Measurements from ENCODE around the gene ERP44.
A peak's percentile ranks its signal among the peaks of the same experiment; 100 is the strongest.
"Not testable (repeated sequence)": the region's sequence is repeated elsewhere in the genome, so short reads cannot be mapped to it uniquely, and the experiment has no call there.

Gene ERP44

DNA sequence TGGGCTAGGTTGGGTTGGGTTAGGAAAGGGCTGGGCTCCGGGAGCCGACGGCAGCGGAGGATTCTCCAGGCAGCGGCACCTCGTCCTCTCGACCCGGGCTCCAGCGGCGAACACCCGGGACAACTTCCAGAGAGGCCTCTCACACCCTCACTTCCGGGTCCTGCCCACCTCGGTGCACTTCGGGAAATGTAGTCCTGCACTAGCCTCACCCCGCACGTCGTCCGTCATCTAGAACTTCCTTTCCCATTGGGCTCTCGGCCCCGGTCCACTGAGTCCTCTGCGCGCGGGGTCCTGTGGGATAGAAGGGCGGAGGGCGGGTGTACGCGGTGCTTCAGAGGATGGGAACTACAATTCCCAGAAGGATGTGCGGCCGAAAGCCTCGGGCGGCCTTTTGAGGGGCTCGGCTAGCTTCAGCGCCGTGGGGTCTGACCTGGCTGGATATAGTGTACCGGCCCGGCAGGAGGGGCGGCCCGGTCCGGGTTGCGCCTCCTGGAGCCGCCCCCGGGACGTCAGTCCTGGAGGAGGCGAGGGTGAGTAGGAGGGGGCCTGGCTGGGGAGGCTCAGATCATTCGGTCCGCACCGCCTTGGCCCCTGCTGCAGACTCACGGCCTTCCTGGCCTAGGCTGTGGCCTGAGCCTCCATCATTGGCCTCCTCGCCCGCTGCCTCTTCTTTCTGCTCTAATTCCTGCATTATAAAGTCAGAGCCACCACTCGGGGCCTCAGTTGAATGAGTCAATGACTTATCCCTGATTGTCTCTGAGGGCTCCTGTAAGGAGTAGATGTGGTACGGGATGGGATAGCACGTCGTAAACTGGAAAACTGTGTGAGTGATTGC, at the start of gene ERP44, which contains the start of gene INVS:
TSS of gene ERP44 (minus strand) at position 114 of the 835 bp plus-strand sequence. CDS start 160 bp downstream, outside the sequence.
TSS of gene INVS (plus strand) at position 357 of the 835 bp plus-strand sequence. CDS start 5,279 bp downstream, outside the sequence.
- peak; percentile 98 for DNase-seq

DNA sequence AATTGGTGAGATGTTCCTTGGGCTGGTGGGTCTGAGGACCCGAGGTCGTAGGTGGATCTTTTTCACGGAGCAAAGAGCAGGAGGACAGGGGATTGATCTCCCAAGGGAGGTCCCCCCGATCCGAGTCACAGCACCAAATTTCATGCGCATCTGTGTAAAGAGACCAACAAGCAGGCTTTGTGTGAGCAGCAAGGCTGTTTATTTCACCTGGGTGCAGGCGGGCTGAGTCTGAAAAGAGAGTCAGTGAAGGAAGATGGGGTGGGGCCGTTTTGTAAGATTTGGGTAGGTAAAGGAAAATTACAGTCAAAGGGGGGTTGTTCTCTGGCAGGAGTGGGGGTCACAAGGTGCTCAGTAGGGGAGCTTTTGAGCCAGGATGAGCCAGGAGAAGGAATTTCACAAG, 47.2 kb upstream of the ERP44 start:
- DNase-seq = not testable (repeated sequence)

DNA sequence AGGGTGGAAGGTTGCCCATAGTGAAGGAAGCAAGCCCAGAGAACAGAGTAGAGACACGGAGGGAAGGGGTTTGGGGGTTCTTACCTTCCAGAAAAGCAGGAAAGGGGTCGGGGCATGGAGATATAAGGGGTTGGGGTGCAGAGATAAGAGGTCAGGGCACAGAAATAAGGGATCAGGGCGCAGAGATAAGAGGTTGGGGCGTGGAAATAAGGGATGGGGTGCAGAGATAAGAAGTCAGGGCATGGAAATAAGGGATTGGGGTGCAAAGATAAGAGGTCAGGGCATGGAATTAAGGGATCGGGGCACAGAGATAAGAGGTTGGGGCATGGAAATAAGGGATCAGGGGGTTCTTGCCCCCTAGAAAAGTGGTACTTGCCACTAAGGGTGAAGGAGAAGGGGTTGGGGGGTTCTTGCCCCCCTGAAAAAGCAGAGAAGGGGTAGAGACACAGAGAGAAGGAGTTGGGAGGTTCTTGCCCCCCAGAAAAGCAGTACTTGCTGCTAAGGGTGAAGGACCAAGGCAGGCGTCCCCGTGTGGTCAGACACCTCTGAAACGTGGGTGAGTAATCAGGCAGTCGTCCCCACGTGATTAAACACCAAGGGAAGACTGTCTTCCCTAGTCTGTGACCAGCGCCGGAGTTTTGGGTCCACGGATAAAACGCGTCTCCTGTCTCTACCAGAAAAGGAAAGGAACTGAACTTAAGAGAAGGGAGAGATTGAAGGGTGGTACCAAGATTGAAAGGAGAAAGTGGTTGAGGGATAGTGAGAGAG, 46.6 kb upstream of the ERP44 start:
- DNase-seq = not testable (repeated sequence)

DNA sequence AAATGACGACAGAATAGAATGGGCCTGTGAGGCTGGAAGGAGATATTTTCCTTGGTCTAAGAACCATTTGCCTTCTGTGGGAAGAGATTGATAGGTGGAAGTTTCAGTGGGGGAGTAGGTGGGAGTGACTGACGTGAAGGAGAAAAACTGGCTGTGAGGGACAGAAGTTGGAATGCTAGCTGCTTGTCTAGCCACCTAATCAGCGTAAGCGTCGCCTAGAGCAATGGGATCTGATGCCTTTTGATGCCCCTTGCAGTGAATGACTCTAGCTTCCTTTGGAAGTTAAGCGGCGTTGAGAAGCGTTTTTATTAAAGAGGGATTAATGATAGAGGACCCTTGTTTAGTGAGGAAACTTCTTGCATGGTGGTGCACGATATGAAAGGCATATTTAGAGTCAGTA, 43.1 kb upstream of the ERP44 start:
- DNase-seq = not testable (repeated sequence)

DNA sequence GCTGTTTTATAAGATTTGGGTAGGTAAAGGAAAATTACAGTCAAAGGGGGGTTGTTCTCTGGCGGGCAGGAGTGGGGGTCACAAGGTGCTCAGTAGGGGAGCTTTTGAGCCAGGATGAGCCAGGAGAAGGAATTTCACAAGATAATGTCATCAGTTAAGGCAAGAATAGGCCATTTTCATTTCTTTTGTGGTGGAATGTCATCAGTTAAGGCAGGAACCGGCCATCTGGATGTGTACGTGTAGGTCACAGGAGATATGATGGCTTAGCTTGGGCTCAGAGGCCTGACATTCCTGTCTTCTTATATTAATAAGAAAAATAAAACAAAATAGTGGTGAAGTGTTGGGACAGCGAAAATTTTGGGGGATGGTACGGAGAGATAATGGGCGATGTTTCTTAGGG, 41.5 kb upstream of the ERP44 start:
- DNase-seq = not testable (repeated sequence)

DNA sequence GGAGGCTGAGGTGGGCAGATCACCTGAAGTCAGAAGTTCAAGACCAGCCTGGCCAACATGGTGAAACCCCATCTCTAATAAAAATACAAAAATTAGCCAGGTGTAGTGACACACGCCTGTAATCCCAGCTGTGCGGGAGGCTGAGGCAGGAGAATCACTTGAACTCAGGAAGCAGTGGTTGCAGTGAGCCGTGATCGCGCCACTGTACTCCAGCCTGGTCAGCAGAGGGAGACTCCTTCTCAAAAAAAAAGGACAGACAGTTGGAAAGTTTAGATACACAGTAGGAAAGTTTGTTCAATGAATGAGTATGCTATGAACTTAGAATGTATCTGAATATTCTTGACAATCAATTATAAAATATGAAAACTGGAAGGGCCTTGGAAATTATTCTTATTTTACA, 38.0 kb upstream of the ERP44 start:
- DNase-seq = not testable (repeated sequence)

DNA sequence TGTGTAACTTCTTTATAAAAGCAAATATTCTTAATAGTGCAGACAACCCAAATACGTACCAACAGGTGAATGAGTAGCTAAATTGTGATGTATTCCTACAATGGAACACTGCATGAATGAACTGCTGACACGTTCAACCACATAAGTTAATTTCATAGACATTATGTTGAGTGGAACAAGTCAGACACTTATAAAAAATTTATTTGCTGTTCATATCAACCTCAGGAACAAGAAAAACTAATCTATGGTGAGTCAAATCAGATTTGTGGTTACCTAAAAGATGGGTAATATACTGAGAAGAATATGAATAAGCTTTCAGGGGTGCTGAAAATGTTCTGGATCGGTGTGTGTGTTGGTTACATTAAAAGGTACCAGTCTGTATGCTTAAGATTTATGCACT, 35.9 kb upstream of the ERP44 start:
- no peak for DNase-seq

DNA sequence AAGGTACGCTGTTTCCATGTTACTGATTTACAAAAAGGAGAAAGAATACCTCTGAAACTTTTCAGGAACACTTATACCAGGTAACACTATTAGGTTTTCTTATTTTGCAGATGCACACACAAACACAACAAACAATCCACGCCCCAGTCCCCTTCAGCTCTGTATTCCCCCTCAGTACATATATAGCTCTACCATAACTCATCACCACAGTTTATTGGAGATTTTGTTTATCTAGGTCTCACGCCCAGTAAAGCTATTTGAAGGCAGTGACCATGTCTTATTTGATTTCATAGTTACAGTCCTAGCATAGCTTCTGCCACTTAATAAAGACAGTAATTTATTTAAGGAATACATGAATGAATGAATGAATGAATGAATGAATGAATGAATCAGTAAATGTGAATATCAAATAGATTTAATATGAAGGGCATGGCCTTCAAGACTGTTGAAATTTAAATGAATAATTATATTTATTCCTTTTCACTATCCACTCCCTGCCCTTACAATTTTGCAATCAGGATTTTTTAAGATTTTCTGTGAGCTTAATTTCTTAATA, 33.2 kb upstream of the ERP44 start:
- no peak for DNase-seq

DNA sequence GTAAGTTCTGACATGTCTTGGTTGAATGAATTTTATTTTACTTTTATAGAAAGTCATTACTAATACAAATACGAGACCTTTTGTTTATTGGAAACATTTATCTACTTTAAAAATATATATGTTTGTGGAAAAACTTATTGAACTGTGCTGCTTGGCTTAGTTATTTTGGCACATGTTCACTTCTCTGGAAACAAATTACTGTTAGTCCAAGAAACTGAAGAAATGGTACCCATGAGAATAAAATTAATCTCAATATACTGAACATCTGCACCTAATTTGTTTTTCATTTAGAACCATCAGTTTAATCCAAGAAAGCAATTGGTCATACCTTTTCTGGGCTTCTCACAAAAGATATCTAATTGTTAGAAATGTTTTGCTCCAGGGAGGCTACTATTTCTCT, 32.4 kb upstream of the ERP44 start:
- no peak for DNase-seq

DNA sequence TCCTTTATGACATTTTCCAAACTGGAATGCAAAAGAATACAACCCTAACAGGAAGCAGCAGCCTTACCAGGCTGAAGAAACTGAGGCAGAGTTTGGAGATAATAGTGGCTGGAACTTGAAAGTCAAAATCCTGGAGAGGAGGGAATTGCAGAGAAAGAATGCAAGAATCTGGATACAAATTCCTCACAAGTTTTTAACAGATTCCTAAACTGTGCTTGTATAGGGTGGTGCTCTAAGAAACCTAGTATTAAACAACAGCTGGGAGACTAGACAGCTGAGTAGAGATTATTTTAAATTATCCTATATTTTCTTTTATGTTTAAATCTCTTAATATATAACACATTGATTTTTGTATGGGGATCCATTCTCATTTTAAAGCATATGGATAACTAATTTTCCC, 31.0 kb upstream of the ERP44 start:
- no peak for DNase-seq

DNA sequence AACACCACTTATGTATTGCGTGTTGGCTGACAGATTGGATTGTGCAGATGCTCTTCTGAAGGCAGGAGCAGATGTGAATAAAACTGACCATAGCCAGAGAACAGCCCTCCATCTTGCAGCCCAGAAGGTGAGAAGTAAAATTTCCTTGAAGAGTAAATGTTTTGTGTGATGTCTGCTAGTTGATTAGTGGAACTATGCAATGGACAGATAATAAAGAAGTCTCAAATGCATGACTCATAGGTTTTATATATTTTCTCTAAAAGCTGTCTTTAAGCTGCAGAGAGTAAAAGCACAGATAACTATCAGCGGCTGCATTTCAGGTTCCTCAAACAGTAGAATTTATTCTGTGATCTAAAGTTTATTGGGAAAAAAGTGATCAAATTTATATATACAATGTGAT, 27.6 kb upstream of the ERP44 start:
- no peak for DNase-seq

DNA sequence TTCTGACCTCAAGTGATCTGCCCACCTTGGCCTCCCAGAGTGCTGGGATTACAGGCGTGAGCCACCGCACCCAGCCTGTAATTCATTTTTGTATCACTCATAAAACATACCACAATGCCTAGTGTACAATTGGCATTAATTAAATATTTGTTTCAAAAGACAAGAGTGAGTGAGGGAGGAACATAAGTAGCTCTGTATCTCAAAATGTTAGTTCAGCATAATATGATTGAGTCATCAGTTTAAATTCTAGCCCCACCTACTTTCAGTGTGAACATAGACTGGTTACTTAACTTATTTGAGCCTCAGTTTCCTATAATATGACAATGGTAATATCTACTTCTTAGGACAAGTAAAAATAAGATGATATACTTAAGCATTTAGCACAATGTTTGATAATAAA, 27.1 kb upstream of the ERP44 start:
- no peak for DNase-seq

DNA sequence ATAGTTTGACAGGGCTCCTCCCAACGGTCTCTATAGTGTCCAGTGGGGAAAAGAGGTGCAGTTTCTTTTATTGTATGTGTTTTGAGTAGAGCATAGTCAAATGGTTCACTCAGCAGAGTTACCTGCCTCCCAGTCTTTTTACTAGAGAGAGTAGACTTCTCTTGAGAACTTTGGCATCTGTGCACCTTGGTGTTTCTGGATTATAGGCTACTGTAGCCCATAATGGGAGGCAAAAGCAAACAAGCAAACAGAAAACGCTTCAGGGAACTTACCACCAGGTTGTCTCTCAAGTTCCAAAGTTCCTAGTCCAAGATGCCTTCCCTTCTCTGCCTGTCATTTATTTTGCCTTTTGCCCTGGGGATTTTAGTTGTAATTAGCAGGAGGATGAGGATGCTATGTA, 26.4 kb upstream of the ERP44 start:
- no peak for DNase-seq

DNA sequence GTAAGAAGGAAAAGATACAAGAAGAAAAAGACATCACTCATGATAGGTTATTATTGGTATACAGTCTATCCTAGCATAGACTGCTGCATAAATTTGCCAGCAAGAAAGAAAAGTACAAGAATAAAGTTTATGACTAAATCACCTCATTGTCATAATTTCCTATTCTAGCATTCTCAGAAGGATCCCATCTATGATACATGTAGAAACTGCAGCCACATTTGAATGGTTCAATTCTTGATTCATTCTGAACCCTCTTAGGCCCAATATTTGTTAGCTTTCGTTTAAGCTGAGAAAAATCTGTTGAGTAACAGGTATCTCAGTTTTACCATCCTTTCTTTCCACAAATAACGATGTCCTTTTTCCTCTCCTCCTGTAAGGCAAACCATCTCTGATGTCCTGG, 21.5 kb upstream of the ERP44 start:
- no peak for DNase-seq

DNA sequence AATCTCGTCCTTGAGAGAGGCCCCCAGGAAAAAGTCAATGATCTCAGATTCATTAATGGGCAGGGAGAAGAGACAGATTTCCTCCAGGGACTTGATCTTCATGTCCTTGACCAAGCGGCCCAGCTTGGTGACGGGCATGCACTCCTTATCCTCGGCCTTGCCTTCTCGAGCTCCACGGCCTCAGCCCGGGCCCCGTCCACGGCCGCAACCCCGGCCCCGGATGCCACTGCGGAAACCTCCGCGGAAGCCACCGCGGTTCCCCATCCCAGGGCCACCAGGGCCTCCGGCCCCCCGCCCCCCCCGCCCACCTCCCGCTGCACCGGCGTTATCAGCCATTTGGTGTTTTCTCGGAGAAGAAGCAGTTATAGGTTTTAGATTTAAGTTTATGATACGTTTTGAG, 18.5 kb upstream of the ERP44 start:
- no peak for DNase-seq

DNA sequence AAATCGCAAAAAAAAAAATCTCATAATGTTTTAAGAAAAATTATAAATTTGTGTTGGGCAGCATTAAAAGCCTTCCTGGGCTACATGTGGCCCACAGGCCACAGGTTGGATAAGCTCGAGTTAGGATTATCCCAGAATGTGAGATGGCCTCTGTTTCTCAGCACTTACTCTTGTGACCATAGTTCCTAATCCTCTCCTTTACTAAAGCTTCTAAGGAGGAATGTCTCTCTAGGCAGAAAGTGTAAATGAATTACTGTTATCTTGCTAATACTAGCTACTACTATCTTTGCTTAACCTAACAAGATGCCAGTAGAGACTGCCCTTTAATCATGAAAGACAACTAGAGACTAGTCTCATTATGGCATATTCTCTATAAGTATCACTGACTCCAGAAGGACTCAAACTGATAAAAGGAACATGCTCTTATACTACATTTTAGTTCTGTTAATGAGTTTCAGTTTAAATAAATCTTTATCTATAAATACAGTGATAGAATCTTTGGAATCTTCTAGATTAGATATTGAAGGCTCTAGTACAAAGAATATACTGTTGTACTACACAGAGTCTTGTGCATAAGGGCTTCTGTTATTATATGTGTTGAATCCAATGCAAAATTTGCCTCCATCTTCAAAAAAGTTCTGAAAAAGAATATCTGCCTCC, 14.0 kb upstream of the ERP44 start:
- DNase-seq = no peak

DNA sequence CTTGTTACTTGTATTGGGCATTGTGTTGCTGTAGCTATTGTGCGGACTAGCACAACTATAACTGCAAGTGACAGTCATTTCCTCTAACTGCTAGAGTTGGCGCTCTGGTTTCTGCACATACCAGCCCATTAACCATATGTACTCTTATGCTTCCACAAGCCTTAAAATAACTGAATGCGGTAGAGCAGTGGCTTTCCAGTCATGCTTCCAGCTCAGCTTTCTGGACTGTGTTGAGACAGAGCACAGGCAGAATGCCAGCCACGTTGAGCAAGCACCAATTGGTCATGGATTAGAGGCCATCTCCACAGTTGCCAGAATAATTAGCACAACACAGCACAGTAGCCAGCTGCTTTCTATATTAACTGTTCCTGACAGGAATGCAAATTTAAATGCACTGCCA, 12.4 kb upstream of the ERP44 start:
- DNase-seq = peak; percentile 99

DNA sequence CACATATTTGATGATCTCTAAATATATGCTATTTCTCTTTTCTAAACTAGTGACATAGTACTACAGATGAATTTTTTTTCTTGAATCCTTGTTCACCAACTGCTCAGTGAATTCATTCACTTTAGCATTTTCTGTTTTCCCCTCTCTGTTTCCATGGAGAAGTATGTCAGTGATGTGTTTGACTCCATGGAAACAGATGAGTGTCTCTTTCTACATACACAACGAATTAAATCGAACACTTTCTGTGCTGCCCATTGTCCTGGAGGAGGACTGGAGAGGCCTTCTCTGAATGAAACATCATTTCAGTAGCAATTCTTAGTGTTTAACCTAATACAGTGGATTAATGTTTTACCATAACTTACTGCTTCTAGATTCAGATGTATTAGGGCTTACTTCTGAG, 9.8 kb upstream of the ERP44 start:
- peak; percentile 23 for DNase-seq

DNA sequence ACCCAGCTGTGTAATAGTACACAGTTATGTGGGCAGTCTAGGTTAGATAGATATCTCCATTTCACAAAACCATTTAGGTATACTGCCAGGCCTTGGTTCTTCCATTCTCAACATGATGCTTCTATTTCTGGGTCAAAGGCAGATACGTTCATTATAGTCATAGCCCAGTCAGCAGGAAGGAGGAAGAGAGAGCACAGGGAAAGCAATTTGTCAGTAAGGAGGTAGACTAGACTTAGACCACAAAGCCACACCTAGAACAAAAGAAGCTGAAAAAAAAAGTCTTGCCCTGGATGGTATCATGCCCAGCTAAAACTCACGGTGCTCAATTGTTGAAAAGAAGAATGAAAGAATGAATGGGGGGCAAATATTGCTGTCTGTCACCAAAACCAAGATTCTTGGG, 7.8 kb upstream of the ERP44 start:
- DNase-seq = no peak

DNA sequence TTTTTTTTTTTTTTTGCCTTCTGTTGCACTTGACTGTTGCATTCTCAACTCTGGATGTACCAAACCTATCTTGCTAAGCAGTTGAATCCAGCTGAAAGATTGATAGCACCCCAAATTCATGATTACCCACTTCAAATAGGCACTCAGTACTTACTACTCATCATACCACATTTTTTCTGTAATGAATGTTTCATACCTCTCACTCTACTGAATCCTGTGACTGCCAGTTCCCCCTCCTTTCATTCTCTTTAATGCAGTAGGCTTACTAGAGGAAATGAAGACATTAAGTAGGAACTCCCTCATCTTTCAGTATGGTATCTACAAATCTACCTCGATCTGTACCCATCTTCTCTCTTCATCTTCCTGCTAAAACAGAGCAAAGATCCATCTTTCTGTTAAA, 7.1 kb upstream of the ERP44 start:
- no peak for DNase-seq

DNA sequence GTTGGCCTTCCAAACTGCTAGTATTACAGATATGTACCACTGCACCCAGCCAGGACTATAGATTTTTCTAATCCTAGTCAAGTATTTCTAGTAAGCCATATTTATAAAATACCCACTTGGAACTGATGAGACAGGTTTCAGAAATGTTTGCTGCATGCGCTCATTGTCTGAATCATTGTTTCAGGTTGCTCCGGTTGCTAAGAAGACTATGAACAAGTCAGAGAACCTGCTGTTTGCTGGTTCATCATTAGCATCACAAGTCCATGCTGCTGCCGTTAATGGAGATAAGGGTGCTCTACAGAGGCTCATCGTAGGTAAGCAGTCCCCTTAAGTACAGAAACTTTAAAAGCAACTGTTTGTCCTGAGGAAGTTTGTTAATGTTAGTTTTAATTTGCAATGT, 5.5 kb upstream of the ERP44 start:
- no peak for DNase-seq

DNA sequence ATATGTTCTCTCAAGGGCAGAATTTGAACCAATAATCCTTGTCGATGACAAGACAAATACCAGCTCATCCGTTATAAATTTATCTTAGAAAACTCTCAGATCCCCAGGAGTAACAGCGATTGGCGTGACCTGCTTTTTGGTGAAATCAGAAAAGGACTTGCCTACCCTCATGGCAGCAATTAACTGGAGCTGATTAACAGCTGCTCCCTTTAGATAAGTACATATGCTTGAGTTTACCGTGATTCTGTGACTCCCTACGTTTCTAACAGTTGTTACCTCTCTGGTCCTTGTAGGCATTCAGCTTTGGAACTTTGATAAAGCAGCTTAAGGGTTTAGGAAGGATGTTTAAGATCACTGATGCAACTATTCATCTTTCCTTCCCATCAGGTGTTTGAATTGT, 2.8 kb upstream of the ERP44 start:
- DNase-seq = no peak

DNA sequence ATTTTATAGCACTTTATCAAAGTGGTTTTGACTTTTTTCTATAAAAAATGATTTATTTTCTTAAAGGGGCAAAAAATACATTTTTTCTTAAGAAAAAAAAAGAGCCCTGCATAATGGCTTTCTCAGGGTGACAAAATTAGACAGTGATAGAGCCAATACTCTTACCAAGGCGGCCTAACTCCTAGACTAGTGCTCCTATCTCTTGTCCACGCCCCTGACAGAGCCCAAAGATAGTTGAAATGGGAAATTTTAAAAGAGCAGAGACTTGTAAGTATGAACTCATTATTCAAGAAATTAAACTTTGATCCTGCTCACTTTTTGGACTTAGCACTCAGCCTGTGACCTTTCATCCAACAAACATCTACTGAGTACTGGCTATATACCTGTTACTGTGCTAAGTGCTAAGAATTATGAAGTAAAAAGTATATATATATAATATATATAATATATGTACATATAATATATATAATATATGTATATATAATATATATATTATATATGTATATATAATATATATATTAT, 1.4 kb upstream of the ERP44 start:
- DNase-seq = no peak

All from MV-4-11 (cell line).